Activated naive CD4-positive, alpha-beta T cell (primary cell): ENCODE measurements around the gene CPNE2.
"Not testable (repeated sequence)": the region's sequence is repeated elsewhere in the genome, so short reads cannot be mapped to it uniquely, and the experiment has no call there.

ENCODE experiments used
- DNase-seq, 4 experiments: peaks; one replicate each; lab custom pipeline; 2025; lab: John Stamatoyannopoulos, UW

The CPNE2 gene

GRCh38 chr16:57069635-57070370 is 22.6 kb upstream of the CPNE2 start:
- DNase-seq, result no peak

- no peak for DNase-seq
Observed at GRCh38 chr16:57070424-57070823, 22.0 kb upstream of the CPNE2 start.

- DNase-seq, result not testable (repeated sequence)
Observed at GRCh38 chr16:57071081-57071732, 21.2 kb upstream of the CPNE2 start.

- no peak for DNase-seq
Observed at GRCh38 chr16:57071831-57072582, 20.4 kb upstream of the CPNE2 start.

GRCh38 chr16:57072616-57073275 is 19.6 kb upstream of the CPNE2 start:
- no peak for DNase-seq

GRCh38 chr16:57077714-57078113 is 14.7 kb upstream of the CPNE2 start:
- no peak for DNase-seq

GRCh38 chr16:57081744-57082143 is 10.6 kb upstream of the CPNE2 start:
- no peak for DNase-seq

GRCh38 chr16:57082664-57083063 is 9.7 kb upstream of the CPNE2 start:
- no peak for DNase-seq

GRCh38 chr16:57083485-57084126 is 8.8 kb upstream of the CPNE2 start:
- DNase-seq, result no peak

- DNase-seq, result peak; percentile 27 to 62 (median 38)
Observed at GRCh38 chr16:57084257-57084770, 8.1 kb upstream of the CPNE2 start.

GRCh38 chr16:57084996-57085395 is 7.4 kb upstream of the CPNE2 start:
- DNase-seq, result no peak

- DNase-seq, result no peak
Observed at GRCh38 chr16:57087003-57087402, 5.4 kb upstream of the CPNE2 start.

- no peak for DNase-seq
Observed at GRCh38 chr16:57089406-57089805, 3.0 kb upstream of the CPNE2 start.

- DNase-seq, result no peak
Observed at GRCh38 chr16:57091200-57091974, 996 bp upstream of the CPNE2 start.

- DNase-seq, result peak in 2 of 4 experiments; percentile 18 to 51
Observed at GRCh38 chr16:57092786-57093411, 516 bp downstream of the CPNE2 start.

- no peak for DNase-seq
Observed at GRCh38 chr16:57093666-57094564, 1.5 kb downstream of the CPNE2 start.

GRCh38 chr16:57094911-57095310 is 2.5 kb downstream of the CPNE2 start:
- no peak for DNase-seq

GRCh38 chr16:57096192-57096591 is 3.8 kb downstream of the CPNE2 start:
- DNase-seq, result no peak

GRCh38 chr16:57096793-57097192 is 4.4 kb downstream of the CPNE2 start:
- no peak for DNase-seq
